SK-N-SH (cell line): ENCODE results near the gene REEP3. TPM values are rescaled to one million over a fixed set of nuclear protein-coding genes. Genes with fewer than 3 reads are reported as not detected.

Experiments
- CTCF ChIA-PET: fragments of 300-600, 350-600 bp; formaldehyde crosslinking; extraction: SDS; loops from one replicate; lab custom pipeline; 2021; lab: Yijun Ruan, JAX
- POLR2A ChIA-PET: fragments of 350-600 bp; sonication (Branson Sonifier 250); formaldehyde crosslinking; extraction: SDS; loops from one replicate; lab custom pipeline; 2020; ENCODE audit warnings: antibody characterized with exemption, inconsistent platforms; lab: Yijun Ruan, JAX
- DNase-seq: peaks from one replicate; pipeline ENCODE4 v3.0.0; 2012
- H2AFZ ChIP-seq: fragments of 200-600 bp; sonication (generic); 2 replicates; pipeline ENCODE4 v1.8.1; 2016; ENCODE audit warnings: antibody characterized with exemption, mild to moderate bottlenecking, low read depth
- H3F3A ChIP-seq: fragments of 200-600 bp; sonication (generic); replicated peaks from 2 replicates; pipeline ENCODE3; 2016; ENCODE audit warnings: antibody characterized with exemption, mild to moderate bottlenecking; ENCODE audit not compliant: insufficient read depth
- H3K27ac ChIP-seq, 2 experiments: fragments of 200-500 bp in 1 of 2; fragments of 200-600 bp in 1 of 2; sonication (Bioruptor generic) in 1 of 2; sonication (generic), shearing (Covaris generic) in 1 of 2; 2 replicates each; pipeline versions ENCODE4 v1.5.1 to v1.6.1; 2014 to 2016; ENCODE audit warnings: low read depth in 2 of 2, inconsistent platforms in 1 of 2, low read length in 1 of 2, mild to moderate bottlenecking in 1 of 2, mixed read lengths in 1 of 2
- H3K27me3 ChIP-seq: fragments of 200-600 bp; sonication (generic), shearing (Covaris generic); 2 replicates; pipeline ENCODE4 v1.6.1; 2016; ENCODE audit warnings: mixed run types; ENCODE audit not compliant: insufficient read depth
- H3K36me3 ChIP-seq, 2 experiments: fragments of 200-500 bp in 1 of 2; fragments of 200-600 bp in 1 of 2; sonication (Bioruptor generic) in 1 of 2; sonication (generic) in 1 of 2; replicated peaks in 1 of 2; 2 replicates each; pipeline versions ENCODE3 to v1.5.1; 2014 to 2016; ENCODE audit warnings: low read length in 1 of 2, mild to moderate bottlenecking in 1 of 2; ENCODE audit not compliant: insufficient read depth in 2 of 2, control insufficient read depth in 1 of 2
- H3K4me1 ChIP-seq, 2 experiments: fragments of 200-500 bp in 1 of 2; fragments of 200-600 bp in 1 of 2; sonication (Bioruptor generic) in 1 of 2; sonication (generic), shearing (Covaris generic) in 1 of 2; 2 replicates each; pipeline versions ENCODE4 v1.5.1 to v1.6.1; 2014 to 2016; ENCODE audit warnings: low read depth in 1 of 2, low read length in 1 of 2, mixed run types in 1 of 2; ENCODE audit not compliant: insufficient read depth in 2 of 2, control insufficient read depth in 1 of 2
- H3K4me2 ChIP-seq: fragments of 200-600 bp; sonication (generic), shearing (Covaris generic); 2 replicates; pipeline ENCODE4 v1.6.1; 2017; ENCODE audit warnings: mixed run types
- H3K4me3 ChIP-seq, 2 experiments: fragments of 200-500 bp in 1 of 2; fragments of 200-600 bp in 1 of 2; sonication (Bioruptor generic) in 1 of 2; sonication (generic), shearing (Covaris generic) in 1 of 2; 2 replicates each; pipeline versions ENCODE4 v1.5.1 to v1.8.1; 2014 to 2016; ENCODE audit warnings: low read depth in 2 of 2, inconsistent platforms in 1 of 2, low read length in 1 of 2, mild to moderate bottlenecking in 1 of 2, mixed read lengths in 1 of 2, moderate library complexity in 1 of 2
- H3K79me2 ChIP-seq: fragments of 200-600 bp; sonication (generic); 2 replicates; pipeline ENCODE4 v1.8.1; 2017; ENCODE audit warnings: mild to moderate bottlenecking; ENCODE audit not compliant: insufficient read depth
- H3K9ac ChIP-seq: fragments of 200-600 bp; sonication (generic); 2 replicates; pipeline ENCODE4 v1.6.1; 2017; ENCODE audit warnings: mixed run types
- H3K9me2 ChIP-seq: fragments of 200-600 bp; sonication (generic); 2 replicates; pipeline ENCODE4 v1.6.1; 2017; ENCODE audit warnings: mixed run types
- H3K9me3 ChIP-seq: fragments of 200-600 bp; sonication (generic); 2 replicates; pipeline ENCODE4 v1.6.1; 2017; ENCODE audit warnings: mixed run types, mild to moderate bottlenecking, moderate library complexity
- H4K20me1 ChIP-seq: fragments of 200-600 bp; sonication (generic); 2 replicates; pipeline ENCODE4 v1.6.1; 2017; ENCODE audit warnings: mild to moderate bottlenecking, mixed run types; ENCODE audit not compliant: insufficient read depth
- CTCF ChIP-seq: fragments of 200-600 bp; sonication (generic); IDR thresholded peaks from 2 replicates; pipeline ENCODE4 v1.6.1; 2017; ENCODE audit warnings: antibody characterized with exemption, mild to moderate bottlenecking, moderate library complexity
- EZH2phosphoT487 ChIP-seq: fragments of 200-600 bp; sonication (generic); IDR thresholded peaks from 2 replicates; pipeline ENCODE4 v1.6.1; 2017; ENCODE audit warnings: low read depth, mixed run types, mild to moderate bottlenecking, antibody characterized with exemption, moderate library complexity, borderline replicate concordance
- FOSL2 ChIP-seq: IDR thresholded peaks from 2 replicates; pipeline ENCODE4 v1.4.0; 2012; ENCODE audit warnings: low read depth, mild to moderate bottlenecking, moderate library complexity, borderline replicate concordance
- FOXM1 ChIP-seq: IDR thresholded peaks from 2 replicates; pipeline ENCODE4 v1.4.0; 2012; ENCODE audit warnings: low read depth, mild to moderate bottlenecking
- MAX ChIP-seq: IDR thresholded peaks from 2 replicates; pipeline ENCODE4 v1.4.0; 2012; ENCODE audit warnings: low read depth
- RFX5 ChIP-seq: IDR thresholded peaks from 2 replicates; pipeline ENCODE4 v1.6.1; 2012; ENCODE audit warnings: mild to moderate bottlenecking, improper control_type of control experiment, low read length
- TEAD4 ChIP-seq: IDR thresholded peaks from 2 replicates; pipeline ENCODE4 v1.4.0; 2012; ENCODE audit warnings: mild to moderate bottlenecking, borderline replicate concordance; ENCODE audit not compliant: insufficient read depth
- USF1 ChIP-seq: IDR thresholded peaks from 2 replicates; pipeline ENCODE4 v1.4.0; 2012; ENCODE audit warnings: low read depth, borderline replicate concordance
- WGBS: methylation state at CpG from one replicate; pipeline ENCODE4 v1.1.6; 2017; ENCODE audit warnings: low lambda C conversion rate; 5-methylcytosine and 5-hydroxymethylcytosine counted together
- polyA plus RNA-seq, 3 experiments: library from polyadenylated mRNA; depleted of rRNA; stranded (reverse); fragments of >200 nt; gene quantifications; 2 replicates each; pipeline ENCODE4 v1.2.3, GENCODE V29; 2012
- TF ChIP-seq, protein P1 (sequence below): IDR thresholded peaks from 2 replicates; pipeline ENCODE4 v1.6.1; 2012; ENCODE audit warnings: mild to moderate bottlenecking, low read depth, low read length, moderate library complexity

Gene REEP3
- polyA plus RNA-seq, 1 of the 3 experiments (the other 2 are of a cell fraction), result 7.6 TPM

DNA sequence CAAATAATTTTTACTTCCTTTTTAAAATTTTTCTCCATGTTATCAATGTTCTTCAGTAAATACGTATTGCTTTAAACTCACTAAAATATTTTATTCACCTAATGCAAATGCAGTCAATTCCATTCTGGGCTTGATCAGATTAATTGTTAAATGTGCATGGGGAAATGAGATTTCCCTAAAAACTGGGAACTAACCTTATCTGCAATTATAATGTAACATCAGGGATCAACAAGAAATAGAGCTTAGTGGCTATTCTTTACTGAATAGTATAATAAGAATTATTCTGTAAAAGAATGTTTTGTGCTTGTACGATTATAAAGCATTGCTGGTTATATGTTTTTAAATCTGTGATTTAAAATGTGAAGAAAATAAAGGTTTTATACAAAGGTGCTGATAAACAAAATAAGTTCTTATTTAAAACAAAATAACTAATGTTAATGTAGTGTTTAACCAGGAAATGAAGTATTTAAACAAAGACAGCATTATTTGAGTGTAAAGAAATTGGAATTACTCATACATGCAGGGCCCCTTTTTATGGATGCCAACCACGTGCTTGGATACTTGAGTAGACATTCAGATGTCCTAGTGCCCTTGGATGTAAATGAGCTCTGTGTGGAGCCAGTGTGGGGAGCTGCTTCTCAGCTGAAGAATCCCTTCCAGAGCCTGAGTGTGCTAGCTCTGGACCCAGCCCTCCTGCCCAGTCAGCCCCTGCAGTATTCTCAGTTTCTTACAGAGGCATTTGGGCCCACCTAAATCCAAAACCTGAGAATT is 84.2 kb downstream of the REEP3 start:
- CTCF ChIA-PET, result interaction anchor here (1.2 kb wide), 1 partner anchor 57 kb away, joined by 3 read pairs; no protein-coding TSS in a partner anchor
- WGBS, result 69% methylated on average over 3 of the region's 3 CpGs
- POLR2A ChIA-PET, result no interaction called here

GRCh38 chr10:63608511-63608910 is 87.3 kb downstream of the REEP3 start:
- no peak overlapping the region for H3K27ac ChIP-seq
- H3K9ac ChIP-seq, result no peak overlapping the region
- peaks cover 6 to 18% of the 10 kb centered on the region in 2 experiments; a peak in 3 of 4 replicates for H3K4me1 ChIP-seq
- TF ChIP-seq FOXM1 (no peak), EZH2phosphoT487 (no peak), CTCF (no peak), FOSL2 (no peak), RFX5 (no peak), USF1 (no peak)
- TF ChIP-seq, protein P1, sequence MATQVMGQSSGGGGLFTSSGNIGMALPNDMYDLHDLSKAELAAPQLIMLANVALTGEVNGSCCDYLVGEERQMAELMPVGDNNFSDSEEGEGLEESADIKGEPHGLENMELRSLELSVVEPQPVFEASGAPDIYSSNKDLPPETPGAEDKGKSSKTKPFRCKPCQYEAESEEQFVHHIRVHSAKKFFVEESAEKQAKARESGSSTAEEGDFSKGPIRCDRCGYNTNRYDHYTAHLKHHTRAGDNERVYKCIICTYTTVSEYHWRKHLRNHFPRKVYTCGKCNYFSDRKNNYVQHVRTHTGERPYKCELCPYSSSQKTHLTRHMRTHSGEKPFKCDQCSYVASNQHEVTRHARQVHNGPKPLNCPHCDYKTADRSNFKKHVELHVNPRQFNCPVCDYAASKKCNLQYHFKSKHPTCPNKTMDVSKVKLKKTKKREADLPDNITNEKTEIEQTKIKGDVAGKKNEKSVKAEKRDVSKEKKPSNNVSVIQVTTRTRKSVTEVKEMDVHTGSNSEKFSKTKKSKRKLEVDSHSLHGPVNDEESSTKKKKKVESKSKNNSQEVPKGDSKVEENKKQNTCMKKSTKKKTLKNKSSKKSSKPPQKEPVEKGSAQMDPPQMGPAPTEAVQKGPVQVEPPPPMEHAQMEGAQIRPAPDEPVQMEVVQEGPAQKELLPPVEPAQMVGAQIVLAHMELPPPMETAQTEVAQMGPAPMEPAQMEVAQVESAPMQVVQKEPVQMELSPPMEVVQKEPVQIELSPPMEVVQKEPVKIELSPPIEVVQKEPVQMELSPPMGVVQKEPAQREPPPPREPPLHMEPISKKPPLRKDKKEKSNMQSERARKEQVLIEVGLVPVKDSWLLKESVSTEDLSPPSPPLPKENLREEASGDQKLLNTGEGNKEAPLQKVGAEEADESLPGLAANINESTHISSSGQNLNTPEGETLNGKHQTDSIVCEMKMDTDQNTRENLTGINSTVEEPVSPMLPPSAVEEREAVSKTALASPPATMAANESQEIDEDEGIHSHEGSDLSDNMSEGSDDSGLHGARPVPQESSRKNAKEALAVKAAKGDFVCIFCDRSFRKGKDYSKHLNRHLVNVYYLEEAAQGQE, result no peak
- no peaks in the 10 kb centered on the region for H3K27me3 ChIP-seq
- no peak overlapping the region for H3K4me3 ChIP-seq
- no peaks in the 10 kb centered on the region for H3K9me2 ChIP-seq
- ChIA-PET CTCF (interaction anchor here (1.0 kb wide), 1 partner anchor 9 kb away, joined by 4 read pairs; no protein-coding TSS in a partner anchor), POLR2A (no interaction called here)
- H3K79me2 ChIP-seq, result no peaks in the 10 kb centered on the region; the same call in 1 of the 2 replicates
- H3K4me2 ChIP-seq, result no peak overlapping the region
- DNase-seq, result no peak
- H4K20me1 ChIP-seq, result no peaks in the 10 kb centered on the region
- peaks cover 12% of the 10 kb centered on the region for H3F3A ChIP-seq
- H3K36me3 ChIP-seq, result peaks cover 8 to 9% of the 10 kb centered on the region in 2 experiments
- H3K9me3 ChIP-seq, result no peaks in the 10 kb centered on the region
- no peak overlapping the region for H2AFZ ChIP-seq
- 77% methylated on average over 1 of the region's 1 CpG for WGBS

More for the DNA sequence above, 84.2 kb downstream of the REEP3 start:
- H3F3A ChIP-seq, result peaks cover 4% of the 10 kb centered on the region
- no peak overlapping the region for H3K4me3 ChIP-seq
- H3K36me3 ChIP-seq, result peaks cover 13 to 19% of the 10 kb centered on the region in 2 experiments
- no peak for TF ChIP-seq TEAD4
- TF ChIP-seq MAX, result peak; percentile 68
- H3K9me3 ChIP-seq, result no peaks in the 10 kb centered on the region
- no peaks in the 10 kb centered on the region; the same call in 1 of the 2 replicates for H3K79me2 ChIP-seq
- H3K27me3 ChIP-seq, result no peaks in the 10 kb centered on the region
- H3K9me2 ChIP-seq, result no peaks in the 10 kb centered on the region
- DNase-seq, result no peak
- H3K4me2 ChIP-seq, result no peak overlapping the region; the same call in 1 of the 2 replicates
- H3K9ac ChIP-seq, result no peak overlapping the region
- peaks cover 6 to 13% of the 10 kb centered on the region in 2 experiments; a peak in 3 of 4 replicates for H3K4me1 ChIP-seq
- H4K20me1 ChIP-seq, result no peaks in the 10 kb centered on the region
- H3K27ac ChIP-seq, result peak overlapping the region; percentile 20 to 22; a peak in 2 of 4 replicates
- H2AFZ ChIP-seq, result no peak overlapping the region
